Thyroid gland (tissue), 4 donors: Measurements from ENCODE around the gene ACSBG1. TPM values are rescaled to one million over a fixed set of nuclear protein-coding genes. Genes with fewer than 3 reads are reported as not detected.

Experiments
- DNase-seq, 2 donors: peaks; one replicate each; pipeline ENCODE4 v3.0.0-alpha.2; 2019
- H3K27ac ChIP-seq, 3 donors: fragments of 200-600 bp; sonication (generic); 1 replicate in 2 of 3; 2 replicates in 1 of 3; pipeline ENCODE4 v1.5.1; 2016 to 2019; ENCODE audit warnings: mild to moderate bottlenecking in 1 of 3, moderate library complexity in 1 of 3
- H3K27me3 ChIP-seq: fragments of 200-600 bp; sonication (generic); one replicate; pipeline ENCODE4 v1.5.1; 2019
- H3K36me3 ChIP-seq, 2 donors: fragments of 200-600 bp; sonication (generic); one replicate each; pipeline ENCODE4 v1.5.1; 2016 to 2019
- H3K4me1 ChIP-seq, 2 donors: fragments of 200-600 bp; sonication (generic); one replicate each; pipeline ENCODE4 v1.5.1; 2017 to 2019
- H3K4me3 ChIP-seq, 3 donors: fragments of 200-600 bp; sonication (generic); replicated peaks in 1 of 3; 1 replicate in 2 of 3; 2 replicates in 1 of 3; pipeline ENCODE4 v1.5.1; 2016; ENCODE audit warnings: mild to moderate bottlenecking in 1 of 3
- H3K9me3 ChIP-seq: fragments of 200-600 bp; sonication (generic); one replicate; pipeline ENCODE4 v1.5.1; 2017
- POLR2A ChIP-seq, 2 donors: fragments of 450-650 bp; IDR thresholded peaks; one replicate each; pipeline ENCODE4 v1.6.1; 2017; ENCODE audit warnings: antibody characterized with exemption in 2 of 2, mild to moderate bottlenecking in 2 of 2, moderate library complexity in 1 of 2
- WGBS, 2 donors: methylation state at CpG; one replicate each; pipeline ENCODE4 v1.1.5; 2017; 5-methylcytosine and 5-hydroxymethylcytosine counted together
- intact Hi-C: fragments of 100-400 bp; cut with DNase I; formaldehyde crosslinking; loops from one replicate; pipeline ENCODE4 v1.15.1; 2023
- total RNA-seq, 4 donors: library from RNA; depleted of rRNA; stranded (reverse); fragments of >200 nt; gene quantifications; one replicate each; pipeline ENCODE4 v1.2.3, GENCODE V29; 2016
- TF ChIP-seq, protein P1 (sequence below), 6 experiments: fragments of 200-600 bp in 3 of 6; fragments of 450-650 bp in 3 of 6; sonication (generic) in 3 of 6; IDR thresholded peaks; one replicate each; pipeline ENCODE4 v1.5.1; 2016 to 2019; ENCODE audit warnings: antibody characterized with exemption in 6 of 6, mild to moderate bottlenecking in 2 of 6, inconsistent platforms in 1 of 6, moderate library complexity in 1 of 6

Gene ACSBG1
- total RNA-seq, 4 donors from 2014 or later = not detected

DNA sequence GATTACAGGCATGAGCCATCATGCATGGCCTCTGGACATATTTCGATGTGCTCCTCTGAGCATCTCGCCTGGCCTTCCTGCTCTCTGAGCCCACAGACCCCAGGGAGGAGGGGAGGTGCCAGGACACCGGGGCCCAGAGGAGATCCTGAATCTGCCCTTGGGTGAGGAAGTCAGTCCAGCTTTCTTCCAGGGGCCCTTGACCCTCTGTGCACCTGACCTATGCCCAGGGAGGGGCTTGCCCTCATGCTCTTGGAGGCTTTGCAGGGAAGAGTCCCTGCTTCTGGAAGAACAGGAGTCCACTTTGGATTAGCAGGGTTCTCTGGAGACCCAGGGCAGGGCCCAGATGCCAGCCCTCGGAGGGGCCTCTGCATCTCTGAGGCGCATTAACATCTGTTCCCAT, 1.4 kb downstream of the ACSBG1 start:
- no peak for TF ChIP-seq POLR2A (IDR thresholded peaks at IDR 0.05)
- TF ChIP-seq, protein P1, sequence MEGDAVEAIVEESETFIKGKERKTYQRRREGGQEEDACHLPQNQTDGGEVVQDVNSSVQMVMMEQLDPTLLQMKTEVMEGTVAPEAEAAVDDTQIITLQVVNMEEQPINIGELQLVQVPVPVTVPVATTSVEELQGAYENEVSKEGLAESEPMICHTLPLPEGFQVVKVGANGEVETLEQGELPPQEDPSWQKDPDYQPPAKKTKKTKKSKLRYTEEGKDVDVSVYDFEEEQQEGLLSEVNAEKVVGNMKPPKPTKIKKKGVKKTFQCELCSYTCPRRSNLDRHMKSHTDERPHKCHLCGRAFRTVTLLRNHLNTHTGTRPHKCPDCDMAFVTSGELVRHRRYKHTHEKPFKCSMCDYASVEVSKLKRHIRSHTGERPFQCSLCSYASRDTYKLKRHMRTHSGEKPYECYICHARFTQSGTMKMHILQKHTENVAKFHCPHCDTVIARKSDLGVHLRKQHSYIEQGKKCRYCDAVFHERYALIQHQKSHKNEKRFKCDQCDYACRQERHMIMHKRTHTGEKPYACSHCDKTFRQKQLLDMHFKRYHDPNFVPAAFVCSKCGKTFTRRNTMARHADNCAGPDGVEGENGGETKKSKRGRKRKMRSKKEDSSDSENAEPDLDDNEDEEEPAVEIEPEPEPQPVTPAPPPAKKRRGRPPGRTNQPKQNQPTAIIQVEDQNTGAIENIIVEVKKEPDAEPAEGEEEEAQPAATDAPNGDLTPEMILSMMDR (IDR thresholded peaks at IDR 0.05) = no peak
- Histone ChIP-seq H3K4me3 (no peak overlapping the region), H3K27ac (no peak overlapping the region), H3K36me3 (no peaks in the 10 kb centered on the region), H3K9me3 (no peaks in the 10 kb centered on the region), H3K27me3 (no peaks in the 10 kb centered on the region), H3K4me1 (no peaks in the 10 kb centered on the region)
- intact Hi-C loops = no loop called here
- DNase-seq = no peak
- WGBS, 2 donors = 72 to 80% methylated on average over 4 to 5 of the region's 5 CpGs

DNA sequence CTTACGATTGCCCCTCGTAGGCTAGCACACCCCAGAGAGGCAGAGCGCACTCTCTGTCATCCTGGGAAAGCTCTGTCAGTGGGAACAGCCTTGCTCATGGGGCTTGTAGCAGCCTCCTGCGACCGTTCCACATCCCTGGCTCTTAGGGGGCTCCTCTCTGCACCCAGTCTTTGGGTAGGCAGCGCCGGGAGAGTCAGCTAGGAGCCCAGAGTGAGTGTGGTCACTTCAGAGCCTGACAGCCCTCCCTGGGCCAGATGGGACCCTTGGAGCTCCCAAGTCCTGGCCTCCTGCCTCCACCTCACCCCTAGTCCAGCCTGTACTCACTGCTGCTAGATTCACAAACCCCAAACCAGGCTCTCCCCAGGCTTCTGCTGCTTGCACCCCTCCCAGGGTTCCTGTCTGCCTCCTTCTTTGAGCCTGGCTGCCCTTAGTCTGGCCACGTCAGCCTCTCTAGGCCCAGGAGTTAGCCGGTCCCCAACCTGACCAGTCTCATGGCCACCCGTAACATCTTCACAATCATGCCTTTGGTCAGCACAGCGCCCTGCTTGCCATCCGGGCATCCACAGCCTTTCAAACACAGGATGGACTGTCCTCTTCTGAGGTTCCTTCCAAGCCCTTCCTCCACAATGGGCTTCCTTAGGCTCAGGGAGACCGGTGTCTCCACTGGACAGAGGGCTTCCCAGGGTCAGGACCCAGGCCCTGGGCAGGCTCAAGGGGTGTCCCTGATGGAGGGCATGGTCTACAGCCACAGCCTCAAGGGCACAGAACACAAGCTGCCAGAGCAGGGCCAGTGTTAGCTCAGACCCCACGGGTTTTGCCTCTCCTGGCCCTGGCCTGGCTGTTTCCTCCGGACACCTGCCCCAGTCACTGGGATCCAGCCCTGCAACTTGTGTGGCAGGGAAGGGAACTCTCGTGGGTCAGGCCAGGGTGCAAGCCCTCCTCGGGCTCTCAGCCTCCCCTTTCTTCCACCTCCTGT, 4.6 kb downstream of the ACSBG1 start:
- no peaks in the 10 kb centered on the region for H3K9me3 ChIP-seq
- H3K27me3 ChIP-seq = no peaks in the 10 kb centered on the region
- 85 to 88% methylated on average over 17 of the region's 17 CpGs for WGBS, 2 donors
- intact Hi-C loops = no loop called here
- no peaks in the 10 kb centered on the region for H3K36me3 ChIP-seq
- H3K4me1 ChIP-seq = no peaks in the 10 kb centered on the region
- H3K27ac ChIP-seq = no peak overlapping the region
- no peak overlapping the region for H3K4me3 ChIP-seq
- TF ChIP-seq POLR2A (IDR thresholded peaks at IDR 0.05) = no peak
- TF ChIP-seq, protein P1 (IDR thresholded peaks at IDR 0.05) = no peak
- no peak for DNase-seq

DNA sequence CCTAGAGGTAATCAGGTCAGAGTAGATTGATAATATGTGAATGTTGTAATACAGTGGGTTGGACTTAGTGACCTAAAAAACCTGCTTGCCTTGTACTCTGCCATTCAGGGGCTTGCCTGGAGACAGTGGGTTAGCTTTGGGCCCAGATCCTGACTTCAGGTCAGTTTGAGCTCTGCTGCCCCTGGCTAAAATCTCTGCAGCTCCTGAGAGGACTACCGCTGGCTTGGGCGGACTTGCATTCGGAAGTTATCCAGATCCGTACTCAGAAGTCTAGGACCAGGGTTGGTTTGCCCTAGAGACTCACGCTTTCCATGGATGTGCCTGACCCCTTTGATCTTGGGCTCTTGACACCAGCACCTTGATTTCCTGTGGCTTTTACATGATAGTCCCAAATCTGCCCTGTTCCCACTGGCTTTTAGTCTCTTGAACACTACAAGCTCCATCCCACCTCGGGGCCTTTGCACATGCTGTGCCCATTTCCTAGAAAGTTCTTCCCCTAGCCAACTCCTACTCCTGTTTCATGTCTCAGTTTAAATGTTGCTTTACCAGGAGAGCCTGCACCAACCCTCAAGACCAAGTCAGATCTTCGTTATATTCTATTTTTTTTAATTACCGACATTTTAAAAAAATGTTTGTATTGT, 5.9 kb downstream of the ACSBG1 start:
- Histone ChIP-seq H3K4me3 (no peak overlapping the region), H3K27ac (no peak overlapping the region), H3K36me3 (no peaks in the 10 kb centered on the region), H3K27me3 (no peaks in the 10 kb centered on the region), H3K4me1 (no peaks in the 10 kb centered on the region), H3K9me3 (no peaks in the 10 kb centered on the region)
- WGBS, 2 donors = 89 to 92% methylated on average over 8 of the region's 8 CpGs
- no peak for DNase-seq
- TF ChIP-seq POLR2A (IDR thresholded peaks at IDR 0.05) = no peak
- TF ChIP-seq, protein P1 (IDR thresholded peaks at IDR 0.05) = no peak
- intact Hi-C loops = no loop called here

DNA sequence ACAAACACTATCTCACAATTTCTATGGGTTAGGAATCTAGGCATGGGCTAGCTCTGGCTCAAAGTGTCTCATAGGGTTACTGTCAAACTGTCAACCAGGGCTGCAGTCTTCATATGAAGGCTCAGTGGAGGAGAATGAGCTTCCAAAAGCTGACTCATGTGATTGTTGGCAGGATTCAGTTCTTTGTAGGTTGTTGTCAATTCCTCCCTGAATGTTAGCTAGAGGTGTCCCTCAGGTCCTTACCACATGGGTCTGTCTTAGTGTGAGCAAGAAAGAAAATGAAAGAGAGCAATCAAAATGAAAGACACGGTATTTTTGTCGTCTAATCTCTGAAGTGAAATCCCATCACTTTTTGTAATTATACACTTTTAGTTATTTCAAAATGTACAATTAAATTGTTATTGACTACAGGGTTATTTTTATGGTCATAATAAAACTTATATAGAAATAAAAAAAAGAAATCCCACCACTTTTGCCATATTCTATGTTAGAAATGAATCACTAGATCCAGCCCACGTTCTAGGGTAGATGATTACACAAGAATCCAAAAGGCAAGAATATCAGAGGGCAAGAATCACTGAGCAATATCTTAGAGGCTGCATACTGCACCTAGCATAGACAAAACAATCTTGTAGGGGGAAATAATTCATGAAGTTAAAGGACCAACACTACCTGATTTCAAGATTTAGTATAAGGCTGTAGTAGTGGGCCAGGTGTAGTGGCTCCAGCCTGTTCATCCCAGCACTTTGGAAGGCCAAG, 8.4 kb downstream of the ACSBG1 start:
- DNase-seq = no peak
- TF ChIP-seq POLR2A (IDR thresholded peaks at IDR 0.05) = no peak
- TF ChIP-seq, protein P1 (IDR thresholded peaks at IDR 0.05) = no peak
- no peak overlapping the region for H3K4me3 ChIP-seq
- 91 to 96% methylated on average over 3 of the region's 3 CpGs for WGBS, 2 donors
- H3K27ac ChIP-seq = no peak overlapping the region
- no peaks in the 10 kb centered on the region for H3K9me3 ChIP-seq
- no peaks in the 10 kb centered on the region for H3K36me3 ChIP-seq
- no peaks in the 10 kb centered on the region for H3K27me3 ChIP-seq
- H3K4me1 ChIP-seq = no peaks in the 10 kb centered on the region
- intact Hi-C loops = no loop called here
